SH-SY5Y (cell line): ENCODE results near the gene CDH8.

Experiments used
- GATA2 ChIP-seq: IDR thresholded peaks from 2 replicates; pipeline ENCODE4 v1.6.1; 2011; ENCODE audit warnings: mild to moderate bottlenecking, low read depth, low read length
- GATA3 ChIP-seq: IDR thresholded peaks from 2 replicates; pipeline ENCODE4 v1.6.1; 2011; ENCODE audit warnings: low read depth, mild to moderate bottlenecking, low read length, moderate library complexity

DNA sequence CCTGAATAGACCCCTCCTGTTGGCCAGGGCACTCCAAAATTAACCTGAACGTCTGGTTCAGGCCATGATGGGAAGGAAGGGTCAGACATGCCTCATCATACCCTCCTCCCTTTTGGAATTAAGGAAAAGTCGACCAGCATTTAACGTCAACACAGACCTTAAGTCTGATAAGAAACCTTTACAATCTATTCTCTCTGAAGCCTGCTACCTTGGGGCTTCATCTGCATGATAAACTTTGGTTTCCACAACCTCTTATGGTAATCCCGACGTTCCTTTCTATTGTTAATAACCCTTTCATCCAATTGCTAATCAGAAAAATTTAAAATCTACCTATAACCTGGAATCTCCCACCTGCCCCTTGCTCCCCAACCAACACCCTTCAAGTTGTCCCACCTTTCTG is 358.5 kb downstream of the CDH8 start:
- TF ChIP-seq GATA3 (no peak), GATA2 (no peak)
